ENCODE measurements around the gene RPL15. TPM values are rescaled to one million over a fixed set of nuclear protein-coding genes. Genes with fewer than 3 reads are reported as not detected.

RPL15 gene
- total and polyA plus RNA-seq, 10 of the 15 experiments (the other 5 are each of a cell fraction or from before 2014, with no cell fraction given) = 2,885 to 10,761 (median 4,017) TPM

- no peak for TF ChIP-seq ZBTB4 (CRISPR knock-in tag; IDR thresholded peaks at IDR 0.05)
- no peak for TF ChIP-seq MTA2 (IDR thresholded peaks at IDR 0.05; ENCODE audit: low read depth)
- TF ChIP-seq STAT1 (conservative IDR thresholded peaks at IDR 0.05) = peak; percentile 39
- peak; percentile 40 for TF ChIP-seq MXI1 (IDR thresholded peaks at IDR 0.05; ENCODE audit: low read depth, low read length)
- TF ChIP-seq HDGF (IDR thresholded peaks at IDR 0.05) = no peak; the same call in 1 of the 2 replicates
- peak; percentile 78; the same call in 1 of the 2 replicates for TF ChIP-seq PAX8 (IDR thresholded peaks at IDR 0.05)
- TF ChIP-seq E4F1 (IDR thresholded peaks at IDR 0.05; ENCODE audit: borderline replicate concordance, partially characterized antibody) = peak; percentile 35
- no peak for TF ChIP-seq ESRRA (IDR thresholded peaks at IDR 0.05; ENCODE audit: low read length)
- TF ChIP-seq RAD51 (IDR thresholded peaks at IDR 0.05) = no peak
- TF ChIP-seq NFYB (IDR thresholded peaks at IDR 0.05; ENCODE audit: insufficient read depth, low read depth, low read length) = no peak
- no peak for TF ChIP-seq RAD21 (IDR thresholded peaks at IDR 0.05; ENCODE audit: insufficient read depth, low read depth, low read length)
- TF ChIP-seq RELA (IDR thresholded peaks at IDR 0.05; ENCODE audit: borderline replicate concordance, partially characterized antibody) = peak; percentile 61
- 0 out of 2 replicates have a peak, but pooled peaks have one; percentile 37 for TF ChIP-seq FOXM1 (IDR thresholded peaks at IDR 0.05; ENCODE audit: low read depth, low read length)
- peak; percentile 14; the same call in 1 of the 2 replicates for TF ChIP-seq ZBTB33 (IDR thresholded peaks at IDR 0.05)
- TF ChIP-seq HDAC6 (IDR thresholded peaks at IDR 0.05; ENCODE audit: unreplicated experiment) = peak; percentile 51
- TF ChIP-seq EGR1 (IDR thresholded peaks at IDR 0.05; ENCODE audit: borderline replicate concordance in 1 of 2, low read depth in 2 of 2, low read length in 2 of 2) = peak in 1 of 2 experiments; percentile 74; a peak in 2 of 3 replicates
- TF ChIP-seq BACH1 (IDR thresholded peaks at IDR 0.05; ENCODE audit: borderline replicate concordance) = peak; percentile 24
- peak; percentile 62 for TF ChIP-seq E2F8 (IDR thresholded peaks at IDR 0.05; ENCODE audit: low read depth, partially characterized antibody)
Observed at GRCh38 chr3:23916886-23917678, at the start of gene RPL15, which contains the start of gene NKIRAS1 (continued).
